HG03095 (cell line): ENCODE measurements around the gene FOXE3.

Source experiments
- ATAC-seq: cut with Tn5 transposase; IDR thresholded peaks from one replicate; pipeline ENCODE4 v1.9.1; 2021; ENCODE audit warnings: moderate library complexity; ENCODE audit not compliant: unreplicated experiment

FOXE3 gene

DNA sequence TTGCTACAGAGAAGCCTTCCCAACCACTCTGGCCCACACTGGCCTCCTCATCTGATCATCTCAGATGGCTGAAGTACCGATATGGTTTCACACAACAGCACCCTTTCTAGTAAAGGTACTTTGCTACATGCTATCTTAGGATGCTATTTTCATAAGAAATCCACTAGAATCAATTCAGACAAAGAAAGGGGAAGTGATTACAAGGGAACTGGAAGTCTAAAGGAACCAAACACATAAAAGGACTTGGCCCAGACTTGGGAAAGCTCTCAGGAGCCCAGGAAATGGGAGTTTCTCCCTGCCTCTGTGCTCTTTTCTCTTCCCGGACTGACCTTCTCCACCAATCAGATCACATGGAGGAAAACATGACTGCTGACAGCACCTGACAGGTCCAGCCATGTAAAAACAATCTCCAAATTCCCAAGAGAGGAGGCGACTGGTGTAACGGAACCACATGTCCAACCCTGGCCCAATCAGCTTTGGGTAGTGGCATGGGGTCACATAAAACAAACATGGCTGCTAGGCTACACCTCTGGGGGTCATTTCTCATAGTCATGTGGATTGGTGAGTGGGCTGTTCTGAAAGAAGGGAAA is 12.7 kb upstream of the FOXE3 start:
- ATAC-seq, result no peak

DNA sequence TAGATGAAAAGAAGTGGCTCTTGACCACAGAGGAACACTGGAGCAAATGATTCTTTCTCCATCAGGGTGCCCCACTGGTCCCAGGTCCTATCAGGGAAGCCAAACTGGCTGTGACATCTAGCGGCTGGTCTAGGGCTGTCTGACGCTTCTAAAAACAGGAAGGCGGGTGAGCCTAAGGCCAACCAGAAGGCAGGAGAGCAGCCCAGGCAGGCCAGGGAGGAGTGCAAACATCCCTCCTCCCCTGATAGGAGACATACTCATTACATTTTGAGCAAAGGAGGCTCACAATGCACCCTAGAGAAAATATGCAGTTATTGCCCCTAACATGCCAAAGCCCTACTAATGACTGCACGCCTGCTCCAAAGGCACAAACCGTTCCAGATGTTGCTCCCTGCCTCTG is 10.4 kb upstream of the FOXE3 start:
- ATAC-seq, result no peak

DNA sequence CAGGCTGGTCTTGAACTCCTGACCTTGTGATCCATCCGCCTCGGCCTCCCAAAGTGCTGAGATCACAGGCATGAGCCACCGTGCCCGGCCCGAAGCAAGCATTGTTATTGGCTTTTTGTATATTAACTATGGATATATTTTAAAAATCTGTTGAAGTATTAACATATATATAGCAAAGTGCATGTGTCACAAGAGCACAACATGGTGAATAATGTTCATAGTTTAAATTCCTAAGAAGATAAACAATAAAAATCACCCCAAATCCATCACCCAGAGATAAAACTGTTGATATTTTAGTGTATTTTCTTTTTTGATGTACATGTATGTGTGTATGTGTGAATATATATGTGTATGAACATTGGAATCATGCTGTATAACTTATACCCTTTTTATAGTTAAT is 9.1 kb upstream of the FOXE3 start:
- ATAC-seq, result no peak

- no peak for ATAC-seq
Observed at GRCh38 chr1:47407481-47407880, 8.6 kb upstream of the FOXE3 start.

DNA sequence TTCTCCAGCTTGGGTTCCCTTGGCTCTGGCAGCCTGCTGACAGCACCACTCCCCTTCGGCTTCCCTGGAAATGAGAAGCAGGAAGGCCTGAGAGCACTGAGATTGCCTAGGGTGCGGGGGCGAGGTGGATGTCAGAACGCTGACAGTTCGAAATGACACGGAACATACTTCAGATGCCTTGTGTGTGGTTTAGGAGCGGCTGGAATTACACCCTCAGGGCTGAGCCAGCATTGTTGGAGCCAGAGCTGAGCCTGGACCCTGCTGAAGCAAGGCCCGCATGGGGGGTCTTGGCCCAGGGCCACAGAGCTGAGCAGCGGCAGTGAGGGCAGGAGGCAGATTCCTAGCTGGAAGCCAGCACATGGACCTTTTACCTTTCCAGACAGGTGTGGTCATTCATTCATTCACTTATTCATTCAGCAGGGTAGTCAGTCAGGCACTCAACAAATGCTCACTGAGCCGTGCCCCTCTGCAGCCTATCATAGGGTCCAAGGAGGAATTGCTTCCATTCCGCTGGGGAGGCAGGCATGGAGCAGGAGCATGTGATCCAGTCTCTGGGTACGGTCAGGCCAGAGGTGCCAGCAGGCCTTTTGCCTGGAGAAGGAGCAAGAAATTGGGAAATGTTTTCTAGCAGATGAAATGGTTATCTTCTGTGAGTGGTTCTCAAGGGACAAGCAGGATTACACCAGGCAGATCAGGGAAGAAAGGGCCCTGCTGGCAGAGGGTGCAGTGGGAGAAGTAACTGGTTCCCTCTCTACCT is 6.6 kb upstream of the FOXE3 start:
- no peak for ATAC-seq

DNA sequence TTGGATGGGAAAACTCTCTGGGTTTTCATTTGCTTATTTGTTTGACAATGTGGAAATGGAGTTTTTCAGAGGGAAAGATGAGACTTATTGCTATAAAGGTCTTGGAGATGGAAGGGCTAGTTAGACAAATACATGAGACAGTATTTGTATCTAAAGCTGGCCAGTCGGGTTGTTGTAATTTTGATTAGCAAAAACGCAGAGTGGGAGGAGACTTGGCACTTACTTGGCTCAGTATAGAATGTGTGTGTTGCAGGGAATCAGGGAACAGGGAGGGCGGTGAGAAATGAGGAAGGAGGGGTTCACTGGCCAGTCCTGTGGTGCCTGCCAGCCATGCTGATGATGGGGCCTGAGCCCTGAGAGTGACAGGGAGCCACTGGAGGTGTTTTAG is 6.0 kb upstream of the FOXE3 start:
- no peak for ATAC-seq

- ATAC-seq, result no peak
Observed at GRCh38 chr1:47411436-47411835, 4.6 kb upstream of the FOXE3 start.

GRCh38 chr1:47412437-47412836 is 3.6 kb upstream of the FOXE3 start:
- ATAC-seq, result no peak

GRCh38 chr1:47416319-47417169 is 459 bp downstream of the FOXE3 start:
- no peak for ATAC-seq

DNA sequence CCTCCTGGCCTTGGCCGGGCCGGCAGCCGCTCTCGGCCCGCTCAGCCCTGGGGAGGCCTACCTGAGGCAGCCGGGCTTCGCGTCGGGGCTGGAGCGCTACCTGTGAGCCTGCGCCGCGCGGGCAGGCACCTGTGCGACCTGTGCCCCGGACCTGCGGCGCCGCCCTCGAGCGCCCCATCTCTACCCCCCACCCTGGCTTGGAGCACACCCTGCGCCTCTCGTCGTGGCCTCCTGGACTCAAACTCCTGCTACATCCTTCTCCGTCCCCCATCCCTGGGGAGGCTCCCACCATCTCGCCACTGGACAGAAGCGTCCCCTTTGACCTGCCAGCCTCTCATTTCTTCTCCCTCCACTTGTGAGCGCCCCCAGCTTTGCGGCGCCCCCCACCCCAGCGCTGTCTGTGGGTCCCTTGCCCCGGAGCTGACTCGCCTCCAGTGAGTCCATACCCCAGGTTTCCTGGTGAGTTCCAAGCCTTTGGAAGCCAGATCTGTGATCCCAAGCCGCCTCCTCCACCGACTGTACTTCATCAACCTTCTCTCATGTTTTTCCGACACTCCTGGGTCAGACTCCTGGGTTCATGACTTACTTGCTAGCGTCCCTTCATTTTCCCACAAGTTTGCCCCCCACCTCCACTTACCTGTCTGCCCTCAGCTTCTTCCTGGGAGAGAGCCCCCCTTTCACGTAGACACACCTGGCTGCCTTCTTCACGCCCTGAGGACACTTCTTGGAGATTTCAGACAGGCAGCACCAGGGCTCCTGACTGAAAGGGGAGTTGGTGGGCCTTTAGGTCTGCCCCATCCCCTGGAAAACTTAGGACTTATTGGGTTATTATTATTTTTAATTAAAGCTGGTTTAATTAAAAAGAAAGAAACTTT is 1.3 kb downstream of the FOXE3 start:
- ATAC-seq, result no peak

DNA sequence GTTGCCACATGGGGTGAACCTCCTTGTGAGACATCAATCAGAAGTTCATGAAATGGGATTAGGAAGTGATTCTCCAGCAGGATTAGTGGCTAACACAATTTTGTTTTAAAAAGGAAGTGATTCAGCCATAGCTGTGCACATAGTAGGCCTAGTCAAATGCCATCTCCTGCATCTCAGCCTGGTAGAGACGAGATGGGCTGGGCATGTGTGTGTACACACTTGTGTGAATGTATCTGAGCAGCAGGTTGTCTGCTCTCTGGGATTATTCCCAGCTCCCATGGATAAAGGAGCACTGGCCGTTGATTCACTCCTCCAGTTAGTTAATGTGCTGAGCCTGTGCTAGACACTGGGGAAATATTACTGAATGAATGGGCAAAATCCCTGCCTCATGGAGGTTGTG is 2.0 kb downstream of the FOXE3 start:
- ATAC-seq, result no peak

DNA sequence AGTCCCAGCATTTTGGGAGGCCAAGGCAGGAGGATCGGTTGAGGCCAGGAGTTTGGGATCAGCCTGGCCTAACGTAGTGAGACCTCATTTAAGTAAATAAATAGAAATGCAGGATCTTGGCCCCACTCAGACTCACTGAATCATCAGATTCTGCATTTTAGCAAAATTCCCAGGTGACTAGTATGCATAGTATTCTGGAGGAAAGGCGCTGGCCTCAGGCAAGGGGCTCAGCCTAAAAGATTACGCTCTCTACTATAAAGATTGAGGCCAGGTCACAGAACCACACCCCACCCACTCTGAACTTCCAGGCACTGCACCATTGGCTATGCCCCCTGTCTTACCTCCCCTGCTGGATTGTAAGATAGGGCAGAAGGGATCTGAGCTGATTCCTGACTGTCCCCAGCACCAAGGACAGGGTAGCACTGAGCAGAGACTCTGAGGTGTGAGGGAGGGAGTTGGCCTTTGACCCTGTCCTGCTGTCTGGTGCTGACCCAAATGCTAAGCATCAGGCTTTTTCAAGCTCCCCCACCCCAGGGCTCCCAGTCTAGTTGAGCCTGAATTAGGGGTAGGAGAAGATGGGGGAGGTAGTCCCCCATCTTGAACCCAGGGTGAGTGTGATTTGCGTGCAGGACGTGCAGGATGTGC is 2.7 kb downstream of the FOXE3 start:
- ATAC-seq, result no peak

- no peak for ATAC-seq
Observed at GRCh38 chr1:47420547-47420946, 4.5 kb downstream of the FOXE3 start.

DNA sequence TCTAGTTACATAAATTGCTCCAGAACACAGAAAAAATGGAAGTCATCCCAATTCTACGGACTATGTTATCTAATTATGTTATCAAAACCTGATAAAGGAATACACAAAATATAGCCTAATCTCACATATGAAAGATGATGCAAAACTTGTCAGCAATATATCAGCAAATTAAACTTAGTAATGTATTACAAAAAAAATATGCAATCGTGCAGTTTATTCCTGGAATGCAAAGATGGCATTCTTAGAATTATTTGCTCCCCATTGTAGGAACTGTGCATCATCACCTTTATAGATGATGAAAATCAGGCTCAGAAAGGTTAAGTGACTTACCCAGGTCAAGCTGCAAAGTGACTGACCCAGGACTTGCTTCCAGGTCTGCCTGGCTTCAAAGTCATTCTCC is 7.8 kb downstream of the FOXE3 start:
- no peak for ATAC-seq

DNA sequence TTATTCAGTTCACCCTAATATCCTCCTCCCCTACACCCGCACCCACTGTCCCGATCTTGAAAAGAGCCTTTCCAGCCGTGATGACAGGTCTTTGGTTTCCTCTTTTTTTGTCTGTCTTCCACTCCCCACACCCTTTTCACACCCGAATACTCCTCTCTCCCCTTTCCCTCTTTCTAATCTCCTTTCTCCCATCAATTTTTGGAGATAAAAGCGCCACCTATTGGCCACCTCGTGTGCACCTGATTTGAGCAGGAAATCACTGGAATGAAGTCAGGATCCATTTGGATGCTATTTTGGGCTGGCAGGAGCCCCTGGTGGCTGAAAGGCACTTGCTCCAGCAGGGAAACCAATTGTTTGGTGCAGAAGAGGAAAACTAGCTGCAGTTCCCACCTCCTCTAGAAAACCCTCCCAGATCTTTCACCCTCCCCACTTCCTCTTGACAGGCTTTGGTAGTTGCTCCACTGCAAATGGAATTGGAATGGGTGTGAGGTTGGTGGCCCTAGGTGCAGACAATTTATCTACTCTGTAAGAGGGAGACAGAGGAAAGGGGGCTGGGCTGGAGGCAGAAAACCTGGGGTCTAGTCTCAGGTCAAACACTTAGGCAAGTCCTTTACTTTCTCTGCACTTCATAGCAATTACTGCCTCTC is 8.4 kb downstream of the FOXE3 start:
- no peak for ATAC-seq

DNA sequence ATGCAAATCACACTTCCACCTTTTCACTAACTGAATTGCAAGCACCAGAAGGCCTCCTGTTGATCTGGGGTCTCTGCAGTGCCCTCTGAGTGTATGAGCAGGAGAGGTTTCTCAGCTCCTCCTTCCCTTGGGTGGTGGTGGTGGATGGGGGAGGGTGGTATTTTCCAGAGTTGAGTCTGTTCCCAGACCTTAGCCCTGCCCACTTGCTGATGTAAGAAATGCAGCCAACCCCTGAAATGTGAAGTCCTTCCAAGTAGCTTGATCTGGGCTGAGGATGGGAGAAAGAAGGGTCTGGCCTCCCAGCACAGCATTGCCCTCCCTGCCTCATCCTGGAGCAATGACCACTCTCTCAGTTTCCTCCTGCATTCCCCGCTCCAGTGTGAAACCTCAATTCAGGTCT is 15.4 kb downstream of the FOXE3 start:
- no peak for ATAC-seq

- no peak for ATAC-seq
Observed at GRCh38 chr1:47432071-47433036, 16.3 kb downstream of the FOXE3 start.

- no peak for ATAC-seq
Observed at GRCh38 chr1:47433037-47433421, 16.9 kb downstream of the FOXE3 start.

- no peak for ATAC-seq
Observed at GRCh38 chr1:47433477-47434050, 17.5 kb downstream of the FOXE3 start.
